Thoracic aorta (tissue), 2 donors: ENCODE data around the gene ECE1. TPM values are rescaled to one million over a fixed set of nuclear protein-coding genes. Genes with fewer than 3 reads are reported as not detected.

Experiments
- ATAC-seq: fragments of 150-250 bp; one replicate; pipeline ENCODE4 v1.8.0; 2017; ENCODE audit warnings: low read depth; ENCODE audit not compliant: insufficient number of reproducible peaks, low FRiP score
- DNase-seq: peaks from one replicate; pipeline ENCODE4 v3.0.0-alpha.2; 2020; ENCODE audit warnings: low spot score
- H3K27ac ChIP-seq, 2 donors: fragments of 200-600 bp; sonication (generic); 1 replicate in 1 of 2; 2 replicates in 1 of 2; pipeline ENCODE4 v1.5.1; 2016; ENCODE audit warnings: mild to moderate bottlenecking in 2 of 2, moderate library complexity in 2 of 2
- H3K27me3 ChIP-seq: fragments of 200-600 bp; sonication (generic); replicated peaks from 2 replicates; pipeline ENCODE4 v1.6.0; 2016; ENCODE audit warnings: mild to moderate bottlenecking; ENCODE audit not compliant: insufficient read depth
- H3K36me3 ChIP-seq: fragments of 200-600 bp; sonication (generic); one replicate; pipeline ENCODE4 v1.5.1; 2016
- H3K4me1 ChIP-seq, 2 donors: fragments of 200-600 bp; sonication (generic); 1 replicate in 1 of 2; 2 replicates in 1 of 2; pipeline versions ENCODE4 v1.5.1 to v1.6.0; 2016; ENCODE audit warnings: low read depth in 2 of 2, mild to moderate bottlenecking in 1 of 2; ENCODE audit not compliant: control insufficient read depth in 1 of 2
- H3K4me3 ChIP-seq: fragments of 200-600 bp; sonication (generic); 2 replicates; pipeline ENCODE4 v1.5.1; 2016; ENCODE audit warnings: mild to moderate bottlenecking
- H3K9me3 ChIP-seq: fragments of 200-600 bp; sonication (generic); 2 replicates; pipeline ENCODE4 v1.5.1; 2016
- CTCF ChIP-seq: fragments of 200-600 bp; sonication (generic); IDR thresholded peaks from one replicate; pipeline ENCODE4 v1.5.1; 2019; ENCODE audit warnings: antibody characterized with exemption
- total RNA-seq, 2 donors: library from RNA; depleted of rRNA; stranded (reverse); fragments of >200 nt; gene quantifications; one replicate each; pipeline versions ENCODE4 v1.1.0 to v1.2.3, GENCODE V29; 2016

Gene ECE1
- total RNA-seq, 2 donors from 2014 or later, result 103 to 124 TPM

- no peaks in the 10 kb centered on the region for H3K36me3 ChIP-seq
- DNase-seq (peak; percentile 89), ATAC-seq (peak; percentile 73)
- H3K27ac ChIP-seq, result peak overlapping the region; percentile 91 to 95
- no peak for TF ChIP-seq CTCF
- no peaks in the 10 kb centered on the region for H3K27me3 ChIP-seq
- peak overlapping the region; percentile 46 for H3K4me3 ChIP-seq
- no peaks in the 10 kb centered on the region for H3K9me3 ChIP-seq
- peaks cover 72 to 97% of the 10 kb centered on the region in 2 donors for H3K4me1 ChIP-seq
Measured at GRCh38 chr1:21324368-21325141, 34.3 kb upstream of the ECE1 start.

GRCh38 chr1:21323091-21323490 is 32.8 kb upstream of the ECE1 start:
- Histone ChIP-seq H3K4me1 (peaks cover 81 to 99% of the 10 kb centered on the region in 2 donors), H3K36me3 (no peaks in the 10 kb centered on the region), H3K27me3 (no peaks in the 10 kb centered on the region), H3K4me3 (no peak overlapping the region), H3K9me3 (no peaks in the 10 kb centered on the region), H3K27ac (peak overlapping the region; percentile 91 to 95)
- DNase-seq, result no peak
- no peak for TF ChIP-seq CTCF
- no peak for ATAC-seq

- Histone ChIP-seq H3K27me3 (no peaks in the 10 kb centered on the region), H3K4me3 (no peak overlapping the region), H3K4me1 (peaks cover 85 to 99% of the 10 kb centered on the region in 2 donors), H3K36me3 (no peaks in the 10 kb centered on the region), H3K27ac (peak overlapping the region; percentile 91 to 95), H3K9me3 (no peaks in the 10 kb centered on the region)
- TF ChIP-seq CTCF, result no peak
- DNase-seq (no peak), ATAC-seq (no peak)
Measured at GRCh38 chr1:21322681-21323016, 32.4 kb upstream of the ECE1 start.

- DNase-seq (no peak), ATAC-seq (no peak)
- H3K27me3 ChIP-seq, result no peaks in the 10 kb centered on the region
- H3K36me3 ChIP-seq, result no peaks in the 10 kb centered on the region
- peaks cover 83 to 99% of the 10 kb centered on the region in 2 donors for H3K4me1 ChIP-seq
- H3K4me3 ChIP-seq, result no peak overlapping the region
- H3K27ac ChIP-seq, result peak overlapping the region; percentile 91 to 95
- H3K9me3 ChIP-seq, result no peaks in the 10 kb centered on the region
- TF ChIP-seq CTCF, result no peak
Measured at GRCh38 chr1:21321963-21322680, 31.9 kb upstream of the ECE1 start.

- no peaks in the 10 kb centered on the region for H3K9me3 ChIP-seq
- ATAC-seq, result no peak
- H3K4me1 ChIP-seq, result peaks cover 72 to 99% of the 10 kb centered on the region in 2 donors
- peak overlapping the region; percentile 91 to 95 for H3K27ac ChIP-seq
- no peak for TF ChIP-seq CTCF
- no peaks in the 10 kb centered on the region for H3K27me3 ChIP-seq
- no peak for DNase-seq
- H3K36me3 ChIP-seq, result no peaks in the 10 kb centered on the region
- no peak overlapping the region for H3K4me3 ChIP-seq
Measured at GRCh38 chr1:21320410-21321108, 30.3 kb upstream of the ECE1 start.
